NOMO-1 (cell line): ENCODE data around the gene COX4I1.
A peak's percentile ranks its signal among the peaks of the same experiment; 100 is the strongest.

Experiments
- DNase-seq, 2 experiments: peaks; one replicate each; lab custom pipeline; 2025; ENCODE audit not compliant: unreplicated experiment in 2 of 2; lab: John Stamatoyannopoulos, UW

Gene COX4I1

GRCh38 chr16:85854935-85855334, 55.4 kb downstream of the COX4I1 start:
- no peak for DNase-seq

- peak in 1 of 2 experiments; percentile 13 for DNase-seq
Measured at GRCh38 chr16:85856079-85856478, 56.6 kb downstream of the COX4I1 start.

GRCh38 chr16:85856585-85856984, 57.1 kb downstream of the COX4I1 start:
- no peak for DNase-seq
